Measurements from ENCODE around the gene LRRC3. TPM values are rescaled to one million over a fixed set of nuclear protein-coding genes. Genes with fewer than 3 reads are reported as not detected.
A peak's percentile ranks its signal among the peaks of the same experiment; 100 is the strongest.

Gene LRRC3
- total RNA-seq, 2 donors from 2014 or later = 2.5 to 3.5 TPM

- intact Hi-C loops (cut with DNase I, micrococcal nuclease) = no loop called here
- DNase-seq = peak in 1 of 2 donors; percentile 21
- no peak for ATAC-seq
Measured at GRCh38 chr21:44434936-44435635, 20.2 kb upstream of the LRRC3 start.

- ATAC-seq (no peak), DNase-seq (no peak)
- intact Hi-C loops (cut with DNase I, micrococcal nuclease) = no loop called here
Measured at GRCh38 chr21:44436111-44436611, 19.1 kb upstream of the LRRC3 start.

- peak in 1 of 2 donors; percentile 16 for DNase-seq
- intact Hi-C loops (cut with DNase I, micrococcal nuclease) = no loop called here
- ATAC-seq = no peak
Measured at GRCh38 chr21:44436958-44437357, 18.4 kb upstream of the LRRC3 start.

- intact Hi-C loops (cut with DNase I, micrococcal nuclease) = no loop called here
- DNase-seq (peak in 1 of 2 donors; percentile 16), ATAC-seq (no peak)
Measured at GRCh38 chr21:44437371-44437695, 18.0 kb upstream of the LRRC3 start.

- intact Hi-C loops (cut with DNase I, micrococcal nuclease) = no loop called here
- DNase-seq (no peak), ATAC-seq (no peak)
Measured at GRCh38 chr21:44437696-44438431, 17.4 kb upstream of the LRRC3 start.

- ATAC-seq (peak; percentile 89), DNase-seq (peak; percentile 51 to 53)
Measured at GRCh38 chr21:44438531-44439210, 16.6 kb upstream of the LRRC3 start.

GRCh38 chr21:44439211-44439600 lies 16.1 kb upstream of the LRRC3 start:
- ATAC-seq (no peak), DNase-seq (no peak)
- intact Hi-C loops (cut with DNase I, micrococcal nuclease) = no loop called here

More at GRCh38 chr21:44438531-44439210, 16.6 kb upstream of the LRRC3 start:
- intact Hi-C loops (cut with DNase I, micrococcal nuclease) = no loop called here

GRCh38 chr21:44440241-44441040 lies 14.9 kb upstream of the LRRC3 start:
- DNase-seq = no peak
- ATAC-seq = no peak
- intact Hi-C loops (cut with DNase I, micrococcal nuclease) = no loop called here

- ATAC-seq = no peak
- intact Hi-C loops (cut with DNase I, micrococcal nuclease) = no loop called here
- DNase-seq = no peak
Measured at GRCh38 chr21:44441041-44441400, 14.3 kb upstream of the LRRC3 start.

- DNase-seq (no peak), ATAC-seq (no peak)
- intact Hi-C loops (cut with DNase I, micrococcal nuclease) = no loop called here
Measured at GRCh38 chr21:44441581-44442265, 13.6 kb upstream of the LRRC3 start.

GRCh38 chr21:44442266-44443125 lies 12.8 kb upstream of the LRRC3 start:
- intact Hi-C loops (cut with DNase I, micrococcal nuclease) = no loop called here
- ATAC-seq (no peak), DNase-seq (peak in 1 of 2 donors; percentile 13)

- DNase-seq = peak in 1 of 2 donors; percentile 3
- no peak for ATAC-seq
- intact Hi-C loops (cut with DNase I, micrococcal nuclease) = no loop called here
Measured at GRCh38 chr21:44443291-44443890, 11.9 kb upstream of the LRRC3 start.

- ATAC-seq = no peak
- intact Hi-C loops (cut with DNase I, micrococcal nuclease) = no loop called here
- peak in 1 of 2 donors; percentile 15 for DNase-seq
Measured at GRCh38 chr21:44443891-44444285, 11.4 kb upstream of the LRRC3 start.

GRCh38 chr21:44444286-44444931 lies 10.9 kb upstream of the LRRC3 start:
- ATAC-seq = no peak
- peak in 1 of 2 donors; percentile 16 for DNase-seq
- intact Hi-C loops (cut with DNase I, micrococcal nuclease) = no loop called here

- intact Hi-C loops (cut with DNase I, micrococcal nuclease) = no loop called here
- DNase-seq = no peak
- ATAC-seq = no peak
Measured at GRCh38 chr21:44445145-44445812, 10.0 kb upstream of the LRRC3 start.

GRCh38 chr21:44448651-44449131 lies 6.6 kb upstream of the LRRC3 start:
- intact Hi-C loops (cut with DNase I, micrococcal nuclease) = no loop called here
- ATAC-seq (no peak), DNase-seq (no peak)

All from left colon (tissue), 2 donors.